ENCODE data around the gene MORN3.

DNA sequence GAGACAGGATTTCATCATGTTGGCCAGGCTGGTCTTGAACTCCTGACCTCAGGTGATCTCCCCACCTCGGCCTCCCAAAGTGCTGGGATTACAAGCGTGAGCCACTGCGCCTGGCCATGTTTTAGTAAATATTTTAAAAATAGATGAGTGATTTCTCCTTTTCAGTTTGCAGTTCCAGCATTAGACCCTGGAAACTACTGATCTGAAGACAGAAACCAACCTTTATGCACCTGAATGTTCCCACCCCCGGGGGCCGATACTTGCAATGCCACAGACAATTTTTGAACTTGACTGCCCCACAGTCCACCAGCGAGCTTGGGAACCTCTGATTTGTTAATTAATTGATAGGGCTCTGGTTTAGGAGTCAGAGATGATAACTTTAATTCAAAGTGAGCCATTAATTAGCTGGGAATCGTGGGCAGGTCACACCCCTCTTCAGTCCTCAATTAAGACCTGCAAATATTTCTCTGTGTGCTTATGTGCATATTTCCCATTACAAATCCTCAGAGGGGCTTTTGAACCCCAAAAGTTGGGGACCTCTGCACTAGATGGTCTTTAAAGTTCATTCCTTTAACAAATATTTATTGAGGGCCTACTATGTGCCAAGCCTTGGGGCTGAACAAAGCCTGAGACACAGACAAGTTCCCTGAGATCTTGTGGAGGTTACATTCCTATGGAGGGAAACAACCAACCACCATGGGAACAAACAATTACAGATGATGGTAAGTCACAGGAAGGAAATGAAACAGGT, 39.0 kb upstream of the MORN3 start:
- TF ChIP-seq, protein P1, sequence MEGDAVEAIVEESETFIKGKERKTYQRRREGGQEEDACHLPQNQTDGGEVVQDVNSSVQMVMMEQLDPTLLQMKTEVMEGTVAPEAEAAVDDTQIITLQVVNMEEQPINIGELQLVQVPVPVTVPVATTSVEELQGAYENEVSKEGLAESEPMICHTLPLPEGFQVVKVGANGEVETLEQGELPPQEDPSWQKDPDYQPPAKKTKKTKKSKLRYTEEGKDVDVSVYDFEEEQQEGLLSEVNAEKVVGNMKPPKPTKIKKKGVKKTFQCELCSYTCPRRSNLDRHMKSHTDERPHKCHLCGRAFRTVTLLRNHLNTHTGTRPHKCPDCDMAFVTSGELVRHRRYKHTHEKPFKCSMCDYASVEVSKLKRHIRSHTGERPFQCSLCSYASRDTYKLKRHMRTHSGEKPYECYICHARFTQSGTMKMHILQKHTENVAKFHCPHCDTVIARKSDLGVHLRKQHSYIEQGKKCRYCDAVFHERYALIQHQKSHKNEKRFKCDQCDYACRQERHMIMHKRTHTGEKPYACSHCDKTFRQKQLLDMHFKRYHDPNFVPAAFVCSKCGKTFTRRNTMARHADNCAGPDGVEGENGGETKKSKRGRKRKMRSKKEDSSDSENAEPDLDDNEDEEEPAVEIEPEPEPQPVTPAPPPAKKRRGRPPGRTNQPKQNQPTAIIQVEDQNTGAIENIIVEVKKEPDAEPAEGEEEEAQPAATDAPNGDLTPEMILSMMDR (conservative IDR thresholded peaks at IDR 0.05; ENCODE audit: low read length) = no peak
- TF ChIP-seq EZH2phosphoT487 (IDR thresholded peaks at IDR 0.05; ENCODE audit: borderline replicate concordance) = no peak

Measured in Loucy (cell line).